Measurements from ENCODE around the gene CCDC9B.

- TF ChIP-seq CTCF (IDR thresholded peaks at IDR 0.05) (no peak), POLR2A (IDR thresholded peaks at IDR 0.05) (no peak)
These were observed 8.4 kb upstream of the CCDC9B start for GRCh38 chr15:40349163-40349562.

Measured in upper lobe of left lung (tissue), 4 donors.